Keratinocyte (primary cell): ENCODE results near the gene DOCK1.
A peak's percentile ranks its signal among the peaks of the same experiment; 100 is the strongest.

ENCODE experiments used
- EZH2 ChIP-seq: IDR thresholded peaks from one replicate; pipeline ENCODE4 v1.6.1; 2012; ENCODE audit warnings: inconsistent platforms, mild to moderate bottlenecking, low read length, moderate library complexity
- TF ChIP-seq, protein P1 (sequence below), 3 experiments: IDR thresholded peaks in 1 of 3; conservative IDR thresholded peaks in 1 of 3; optimal IDR thresholded peaks in 1 of 3; 2 replicates in 2 of 3; 3 replicates in 1 of 3; pipeline versions ENCODE3 to v1.5.1; 2011; ENCODE audit warnings: low read length in 3 of 3, mild to moderate bottlenecking in 3 of 3, moderate library complexity in 2 of 3, control low read depth in 1 of 3, inconsistent platforms in 1 of 3; ENCODE audit not compliant: insufficient read depth in 2 of 3; ENCODE audit errors: extremely low read depth in 1 of 3

DNA sequence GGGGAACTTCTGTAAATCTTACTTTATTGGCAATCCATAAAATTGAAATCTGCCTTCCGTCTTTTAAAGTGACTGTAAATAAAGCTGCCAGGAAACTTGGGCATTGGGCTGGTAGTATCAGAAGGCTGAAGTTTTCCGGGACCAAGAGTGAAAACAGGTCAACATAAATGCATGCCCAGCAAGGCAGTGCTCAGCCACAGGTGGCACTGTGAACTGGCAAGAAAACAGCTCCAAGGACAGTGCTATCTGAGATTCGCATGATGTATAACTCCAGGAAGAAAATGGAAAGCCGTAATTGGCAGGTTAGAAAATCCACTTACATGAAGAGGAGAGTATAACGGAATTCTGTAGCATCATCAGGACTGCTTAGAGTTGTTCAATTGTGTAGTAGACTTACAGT lies 293.1 kb downstream of the DOCK1 start:
- TF ChIP-seq, protein P1, sequence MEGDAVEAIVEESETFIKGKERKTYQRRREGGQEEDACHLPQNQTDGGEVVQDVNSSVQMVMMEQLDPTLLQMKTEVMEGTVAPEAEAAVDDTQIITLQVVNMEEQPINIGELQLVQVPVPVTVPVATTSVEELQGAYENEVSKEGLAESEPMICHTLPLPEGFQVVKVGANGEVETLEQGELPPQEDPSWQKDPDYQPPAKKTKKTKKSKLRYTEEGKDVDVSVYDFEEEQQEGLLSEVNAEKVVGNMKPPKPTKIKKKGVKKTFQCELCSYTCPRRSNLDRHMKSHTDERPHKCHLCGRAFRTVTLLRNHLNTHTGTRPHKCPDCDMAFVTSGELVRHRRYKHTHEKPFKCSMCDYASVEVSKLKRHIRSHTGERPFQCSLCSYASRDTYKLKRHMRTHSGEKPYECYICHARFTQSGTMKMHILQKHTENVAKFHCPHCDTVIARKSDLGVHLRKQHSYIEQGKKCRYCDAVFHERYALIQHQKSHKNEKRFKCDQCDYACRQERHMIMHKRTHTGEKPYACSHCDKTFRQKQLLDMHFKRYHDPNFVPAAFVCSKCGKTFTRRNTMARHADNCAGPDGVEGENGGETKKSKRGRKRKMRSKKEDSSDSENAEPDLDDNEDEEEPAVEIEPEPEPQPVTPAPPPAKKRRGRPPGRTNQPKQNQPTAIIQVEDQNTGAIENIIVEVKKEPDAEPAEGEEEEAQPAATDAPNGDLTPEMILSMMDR (optimal IDR thresholded peaks at IDR 0.05 in 1 of 3, IDR thresholded peaks at IDR 0.05 in 1 of 3, conservative IDR thresholded peaks at IDR 0.05 in 1 of 3; ENCODE audit: extremely low read depth in 1 of 3, insufficient read depth in 2 of 3, low read length in 3 of 3): peak in 1 of 3 experiments; percentile 42
- no peak for TF ChIP-seq EZH2
